Esophagus squamous epithelium (tissue), 5 donors: ENCODE data around the gene CTSS. TPM values are rescaled to one million over a fixed set of nuclear protein-coding genes. Genes with fewer than 3 reads are reported as not detected.

Source experiments
- DNase-seq: peaks from one replicate; lab custom pipeline; 2025; lab: John Stamatoyannopoulos, UW
- H3K27ac ChIP-seq, 4 donors: fragments of 200-600 bp; sonication (generic); one replicate each; pipeline ENCODE4 v1.5.1; 2016 to 2019; ENCODE audit warnings: mild to moderate bottlenecking in 1 of 4
- H3K27me3 ChIP-seq, 4 donors: fragments of 200-600 bp; sonication (generic); 1 replicate in 3 of 4; 2 replicates in 1 of 4; pipeline versions ENCODE4 v1.5.1 to v1.6.0; 2017 to 2021; ENCODE audit warnings: antibody characterized with exemption in 1 of 4
- H3K36me3 ChIP-seq, 3 donors: fragments of 200-600 bp; sonication (generic); one replicate each; pipeline ENCODE4 v1.5.1; 2016 to 2019
- H3K4me1 ChIP-seq, 3 donors: fragments of 200-600 bp; sonication (generic); one replicate each; pipeline ENCODE4 v1.5.1; 2017 to 2019
- H3K4me3 ChIP-seq, 4 donors: fragments of 200-600 bp; sonication (generic); 1 replicate in 3 of 4; 2 replicates in 1 of 4; pipeline ENCODE4 v1.5.1; 2016 to 2019; ENCODE audit warnings: mild to moderate bottlenecking in 2 of 4, moderate library complexity in 1 of 4
- H3K9me3 ChIP-seq, 3 donors: fragments of 200-600 bp; sonication (generic); one replicate each; pipeline ENCODE4 v1.5.1; 2016 to 2019
- CTCF ChIP-seq, 6 experiments: fragments of 450-650 bp in 4 of 6; fragments of 200-600 bp in 2 of 6; sonication (generic) in 2 of 6; IDR thresholded peaks; one replicate each; pipeline ENCODE4 v1.5.1; 2016 to 2019; ENCODE audit warnings: antibody characterized with exemption in 6 of 6, mild to moderate bottlenecking in 4 of 6, moderate library complexity in 4 of 6
- POLR2A ChIP-seq, 4 donors: fragments of 450-650 bp; IDR thresholded peaks; one replicate each; pipeline ENCODE4 v1.6.1; 2017; ENCODE audit warnings: antibody characterized with exemption in 4 of 4, mild to moderate bottlenecking in 4 of 4, moderate library complexity in 3 of 4
- WGBS, 2 donors: methylation state at CpG; one replicate each; pipeline ENCODE4 v1.1.5; 2018; 5-methylcytosine and 5-hydroxymethylcytosine counted together
- intact Hi-C: fragments of 100-400 bp; cut with DNase I; formaldehyde crosslinking; loops from one replicate; pipeline ENCODE4 v1.15.0; 2022
- total RNA-seq, 4 donors: library from RNA; depleted of rRNA; stranded (reverse); fragments of >200 nt; gene quantifications; one replicate each; pipeline ENCODE4 v1.1.0, GENCODE V29; 2016
- donor health status: DM: yes; HTN: yes; CAD: no.

The CTSS gene
- total RNA-seq, 4 donors from 2014 or later: 19.7 to 82.4 (median 48.0) TPM

- intact Hi-C loops: no loop called here
- 66 to 71% methylated on average over 2 of the region's 2 CpGs for WGBS, 2 donors
- no peak for DNase-seq
- Histone ChIP-seq H3K9me3 (no peaks in the 10 kb centered on the region), H3K27ac (peak overlapping the region in 3 of 4 donors; percentile 30 to 61 (median 46)), H3K36me3 (peaks cover 10 to 36% (median 21%) of the 10 kb centered on the region in 3 donors), H3K4me3 (peak overlapping the region in 2 of 4 donors; percentile 34 to 56), H3K27me3 (no peaks in the 10 kb centered on the region), H3K4me1 (peaks cover 0 to 23% (median 0%) of the 10 kb centered on the region in 3 donors)
- TF ChIP-seq CTCF (IDR thresholded peaks at IDR 0.05): no peak
- no peak for TF ChIP-seq POLR2A (IDR thresholded peaks at IDR 0.05)
These were observed 43.3 kb upstream of the CTSS start for GRCh38 chr1:150808846-150809245.

- intact Hi-C loops: no loop called here
- Histone ChIP-seq H3K36me3 (peaks cover 6 to 35% (median 17%) of the 10 kb centered on the region in 3 donors), H3K27ac (peak within 1 kb of the TSS in 3 of 4 donors; percentile 39 to 61 (median 46)), H3K27me3 (no peaks in the 10 kb centered on the region), H3K4me3 (peak within 1 kb of the TSS; percentile 13 to 56 (median 28)), H3K4me1 (peaks cover 0 to 23% (median 0%) of the 10 kb centered on the region in 3 donors), H3K9me3 (no peaks in the 10 kb centered on the region)
- WGBS, 2 donors: 57 to 65% methylated on average over 4 to 7 of the region's 7 CpGs
- TF ChIP-seq POLR2A (IDR thresholded peaks at IDR 0.05) (peak in 1 of 4 donors; percentile 4), CTCF (IDR thresholded peaks at IDR 0.05) (no peak)
- no peak for DNase-seq
These were observed 42.5 kb upstream of the CTSS start, which contains the start of gene CTSK for GRCh38 chr1:150808121-150808520. CTSK (minus strand) TSS chr1:150808260; CDS start chr1:150806805, 1,455 bp downstream.

GRCh38 chr1:150807249-150808023 is 41.9 kb upstream of the CTSS start:
- Histone ChIP-seq H3K9me3 (no peaks in the 10 kb centered on the region), H3K36me3 (peaks cover 6 to 35% (median 11%) of the 10 kb centered on the region in 3 donors), H3K4me1 (peaks cover 0 to 23% (median 0%) of the 10 kb centered on the region in 3 donors), H3K27ac (peak overlapping the region in 3 of 4 donors; percentile 39 to 61 (median 46)), H3K4me3 (peak overlapping the region; percentile 13 to 56 (median 28)), H3K27me3 (no peaks in the 10 kb centered on the region)
- intact Hi-C loops: no loop called here
- no peak for DNase-seq
- 40 to 56% methylated on average over 7 of the region's 7 CpGs for WGBS, 2 donors
- TF ChIP-seq CTCF (IDR thresholded peaks at IDR 0.05): no peak
- no peak for TF ChIP-seq POLR2A (IDR thresholded peaks at IDR 0.05)

- H3K9me3 ChIP-seq: no peaks in the 10 kb centered on the region
- no peaks in the 10 kb centered on the region for H3K27me3 ChIP-seq
- 77 to 79% methylated on average over 4 of the region's 4 CpGs for WGBS, 2 donors
- TF ChIP-seq CTCF (IDR thresholded peaks at IDR 0.05): no peak
- no peak for TF ChIP-seq POLR2A (IDR thresholded peaks at IDR 0.05)
- peak overlapping the region in 1 of 4 donors; percentile 5 for H3K27ac ChIP-seq
- H3K4me3 ChIP-seq: no peak overlapping the region
- H3K36me3 ChIP-seq: peaks cover 0 to 26% (median 0%) of the 10 kb centered on the region in 3 donors
- peaks cover 0 to 23% (median 0%) of the 10 kb centered on the region in 3 donors for H3K4me1 ChIP-seq
- DNase-seq: no peak
- intact Hi-C loops: no loop called here
These were observed 40.3 kb upstream of the CTSS start for GRCh38 chr1:150805899-150806298.

GRCh38 chr1:150804671-150805070 is 39.1 kb upstream of the CTSS start:
- no peaks in the 10 kb centered on the region for H3K27me3 ChIP-seq
- peaks cover 0 to 23% (median 0%) of the 10 kb centered on the region in 3 donors for H3K4me1 ChIP-seq
- H3K27ac ChIP-seq: no peak overlapping the region
- H3K36me3 ChIP-seq: peaks cover 0 to 23% (median 0%) of the 10 kb centered on the region in 3 donors
- no peak for TF ChIP-seq POLR2A (IDR thresholded peaks at IDR 0.05)
- no peak for TF ChIP-seq CTCF (IDR thresholded peaks at IDR 0.05)
- H3K9me3 ChIP-seq: no peaks in the 10 kb centered on the region
- DNase-seq: no peak
- no peak overlapping the region for H3K4me3 ChIP-seq
- intact Hi-C loops: no loop called here
- WGBS, 2 donors: 38 to 90% methylated on average over 1 to 3 of the region's 3 CpGs
